Hepatocyte (in vitro differentiated cells): ENCODE measurements around the gene TRIM72. TPM values are rescaled to one million over a fixed set of nuclear protein-coding genes. Genes with fewer than 3 reads are reported as not detected.
"Not testable (repeated sequence)": the region's sequence is repeated elsewhere in the genome, so short reads cannot be mapped to it uniquely, and the experiment has no call there.

ENCODE experiments used
- DNase-seq: peaks from one replicate; pipeline ENCODE4 v3.0.0-alpha.2; 2016; ENCODE audit warnings: low spot score
- H2AFZ ChIP-seq: fragments of 200-600 bp; sonication (generic); 2 replicates; pipeline ENCODE4 v1.6.0; 2016; ENCODE audit warnings: antibody characterized with exemption, mild to moderate bottlenecking
- H3K27ac ChIP-seq: fragments of 200-600 bp; sonication (generic); 2 replicates; pipeline ENCODE4 v1.5.1; 2016; ENCODE audit warnings: mild to moderate bottlenecking
- H3K27me3 ChIP-seq: fragments of 200-600 bp; sonication (generic); 2 replicates; pipeline ENCODE4 v1.6.1; 2016
- H3K36me3 ChIP-seq: fragments of 200-600 bp; sonication (generic); replicated peaks from 2 replicates; pipeline ENCODE4 v1.5.1; 2016; ENCODE audit warnings: low read depth; ENCODE audit not compliant: insufficient read depth
- H3K4me1 ChIP-seq: fragments of 200-600 bp; sonication (generic); 2 replicates; pipeline ENCODE4 v1.5.1; 2016; ENCODE audit warnings: mild to moderate bottlenecking, moderate library complexity; ENCODE audit not compliant: insufficient read depth
- H3K4me2 ChIP-seq: fragments of 200-600 bp; sonication (generic); 2 replicates; pipeline ENCODE4 v1.6.0; 2016
- H3K4me3 ChIP-seq: fragments of 200-600 bp; sonication (generic); 2 replicates; pipeline ENCODE4 v1.5.1; 2016; ENCODE audit warnings: mild to moderate bottlenecking
- H3K79me2 ChIP-seq: fragments of 200-600 bp; sonication (generic); 2 replicates; pipeline ENCODE4 v1.6.0; 2017; ENCODE audit warnings: mild to moderate bottlenecking
- H3K9me2 ChIP-seq: fragments of 200-600 bp; sonication (generic); replicated peaks from 2 replicates; pipeline ENCODE4 v1.6.0; 2017; ENCODE audit warnings: mild to moderate bottlenecking; ENCODE audit not compliant: insufficient read depth
- H3K9me3 ChIP-seq: fragments of 200-600 bp; sonication (generic); 2 replicates; pipeline ENCODE4 v1.5.1; 2016; ENCODE audit warnings: low read depth, mild to moderate bottlenecking
- H4K20me1 ChIP-seq: fragments of 200-600 bp; sonication (generic); 2 replicates; pipeline ENCODE4 v1.6.0; 2016; ENCODE audit warnings: mild to moderate bottlenecking; ENCODE audit not compliant: insufficient read depth, poor library complexity, severe bottlenecking
- CTCF ChIP-seq: fragments of 200-600 bp; sonication (generic); IDR thresholded peaks from 2 replicates; pipeline ENCODE4 v1.5.1; 2016; ENCODE audit warnings: antibody characterized with exemption, mild to moderate bottlenecking; ENCODE audit not compliant: poor library complexity
- EZH2 ChIP-seq: fragments of 200-600 bp; sonication (generic); IDR thresholded peaks from 2 replicates; pipeline ENCODE4 v1.6.1; 2016; ENCODE audit warnings: antibody characterized with exemption, mild to moderate bottlenecking, borderline replicate concordance
- EZH2phosphoT487 ChIP-seq: fragments of 200-600 bp; sonication (generic); IDR thresholded peaks from one replicate; pipeline ENCODE4 v1.6.1; 2018; ENCODE audit warnings: antibody characterized with exemption, mild to moderate bottlenecking, low read depth, moderate library complexity; ENCODE audit not compliant: unreplicated experiment, severe bottlenecking
- WGBS: methylation state at CpG from one replicate; pipeline ENCODE4 v1.1.6; 2016; ENCODE audit warnings: low lambda C conversion rate; ENCODE audit errors: missing lambda C conversion rate; 5-methylcytosine and 5-hydroxymethylcytosine counted together
- polyA plus RNA-seq: library from polyadenylated mRNA; unstranded; fragments of >200 nt; fragmentation: Nextera tagmentation; extraction: Ambion mirVana; gene quantifications from 2 replicates; pipeline ENCODE4 v1.2.1, GENCODE V29; 2016
- total RNA-seq: library from RNA; depleted of rRNA; stranded (reverse); fragments of >200 nt; gene quantifications from 2 replicates; pipeline ENCODE4 v1.2.3, GENCODE V29; 2014

Gene TRIM72
- 0.04 TPM in 1 of 2 replicates, not detected in the other for total RNA-seq
- not detected in 2 replicates for polyA plus RNA-seq

GRCh38 chr16:31213877-31214707, at the start of gene TRIM72:
Gene TRIM72, plus strand, starts transcription at chr16:31214119. Its CDS starts 620 bp downstream, at chr16:31214739.
- DNase-seq = no peak
- no peaks in the 10 kb centered on the region for H3K9me3 ChIP-seq
- H3K36me3 ChIP-seq = no peaks in the 10 kb centered on the region
- no peaks in the 10 kb centered on the region for H4K20me1 ChIP-seq
- H3K9me2 ChIP-seq = no peaks in the 10 kb centered on the region
- peaks cover 27% of the 10 kb centered on the region for H3K4me1 ChIP-seq
- peak within 1 kb of the TSS; percentile 96 for H3K4me2 ChIP-seq
- no peak within 1 kb of the TSS for H3K4me3 ChIP-seq
- TF ChIP-seq EZH2 (no peak), EZH2phosphoT487 (no peak), CTCF (no peak)
- 53% methylated on average over 24 of the region's 25 CpGs for WGBS
- H2AFZ ChIP-seq = peak within 1 kb of the TSS; percentile 50
- H3K27ac ChIP-seq = no peak within 1 kb of the TSS
- H3K27me3 ChIP-seq = peaks cover 70% of the 10 kb centered on the region
- no peaks in the 10 kb centered on the region for H3K79me2 ChIP-seq

- no peaks in the 10 kb centered on the region for H4K20me1 ChIP-seq
- no peaks in the 10 kb centered on the region for H3K9me2 ChIP-seq
- H3K4me2 ChIP-seq = no peak overlapping the region
- DNase-seq = no peak
- 97% methylated on average over 8 of the region's 8 CpGs for WGBS
- H3K36me3 ChIP-seq = no peaks in the 10 kb centered on the region
- TF ChIP-seq EZH2phosphoT487 (no peak), CTCF (no peak), EZH2 (no peak)
- H3K4me3 ChIP-seq = no peak overlapping the region
- H3K27me3 ChIP-seq = no peaks in the 10 kb centered on the region
- no peaks in the 10 kb centered on the region for H3K79me2 ChIP-seq
- peaks cover 5% of the 10 kb centered on the region for H3K4me1 ChIP-seq
- H3K9me3 ChIP-seq = no peaks in the 10 kb centered on the region
- H3K27ac ChIP-seq = no peak overlapping the region
- no peak overlapping the region for H2AFZ ChIP-seq
Measured at GRCh38 chr16:31167315-31167714, 46.6 kb upstream of the TRIM72 start.

GRCh38 chr16:31168848-31169247, 45.1 kb upstream of the TRIM72 start:
- DNase-seq = no peak
- Histone ChIP-seq H4K20me1 (no peaks in the 10 kb centered on the region), H3K27ac (no peak overlapping the region), H3K9me3 (no peaks in the 10 kb centered on the region), H3K27me3 (no peaks in the 10 kb centered on the region), H3K4me2 (no peak overlapping the region), H3K9me2 (no peaks in the 10 kb centered on the region), H3K4me1 (peaks cover 5% of the 10 kb centered on the region), H3K36me3 (no peaks in the 10 kb centered on the region), H2AFZ (no peak overlapping the region), H3K4me3 (no peak overlapping the region), H3K79me2 (no peaks in the 10 kb centered on the region)
- 65% methylated on average over 2 of the region's 2 CpGs for WGBS
- TF ChIP-seq EZH2phosphoT487 = no peak

GRCh38 chr16:31170048-31170447, 43.9 kb upstream of the TRIM72 start:
- H3K79me2 ChIP-seq, H4K20me1 ChIP-seq, H3K4me1 ChIP-seq, H3K9me3 ChIP-seq, H3K4me2 ChIP-seq, DNase-seq, H3K9me2 ChIP-seq, H2AFZ ChIP-seq, H3K36me3 ChIP-seq, H3K4me3 ChIP-seq, H3K27me3 ChIP-seq: not testable (repeated sequence)
- H3K27ac ChIP-seq = peak overlapping the region; percentile 45
- WGBS = no CpG with 5 or more reads among the region's 2 CpGs
